ENCODE measurements around the gene ABCA13. TPM values are rescaled to one million over a fixed set of nuclear protein-coding genes. Genes with fewer than 3 reads are reported as not detected.

ABCA13 gene
- polyA plus RNA-seq, 4 donors = 0.16 to 0.39 (median 0.22) TPM; not detected in 1

- no peaks in the 10 kb centered on the region for H3K9me3 ChIP-seq (ENCODE audit: control insufficient read depth in 2 of 2, insufficient read depth in 1 of 2, low read depth in 1 of 2, low read length in 1 of 2)
- no peak for FAIRE-seq
- H3K27ac ChIP-seq (ENCODE audit: low read depth in 1 of 3, low read length in 2 of 3) = no peak overlapping the region
- DNase-seq = no peak
- H3K36me3 ChIP-seq (ENCODE audit: control insufficient read depth in 3 of 3, insufficient read depth in 2 of 3, low read depth in 1 of 3, low read length in 3 of 3) = no peaks in the 10 kb centered on the region
- WGBS, 3 donors = 44 to 70% (median 58%) methylated on average over 2 of the region's 2 CpGs
- H3K4me1 ChIP-seq (ENCODE audit: control insufficient read depth in 3 of 3, insufficient read depth in 2 of 3, low read depth in 1 of 3, low read length in 2 of 3) = no peaks in the 10 kb centered on the region
- peaks cover 0 to 4% (median 0%) of the 10 kb centered on the region in 3 donors for H3K27me3 ChIP-seq (ENCODE audit: control insufficient read depth in 3 of 3, insufficient read depth in 3 of 3, low read length in 3 of 3)
- H3K4me3 ChIP-seq (ENCODE audit: low read depth in 1 of 3, low read length in 3 of 3) = no peak overlapping the region
Observed at GRCh38 chr7:48280100-48280499, 108.8 kb downstream of the ABCA13 start.

DNA sequence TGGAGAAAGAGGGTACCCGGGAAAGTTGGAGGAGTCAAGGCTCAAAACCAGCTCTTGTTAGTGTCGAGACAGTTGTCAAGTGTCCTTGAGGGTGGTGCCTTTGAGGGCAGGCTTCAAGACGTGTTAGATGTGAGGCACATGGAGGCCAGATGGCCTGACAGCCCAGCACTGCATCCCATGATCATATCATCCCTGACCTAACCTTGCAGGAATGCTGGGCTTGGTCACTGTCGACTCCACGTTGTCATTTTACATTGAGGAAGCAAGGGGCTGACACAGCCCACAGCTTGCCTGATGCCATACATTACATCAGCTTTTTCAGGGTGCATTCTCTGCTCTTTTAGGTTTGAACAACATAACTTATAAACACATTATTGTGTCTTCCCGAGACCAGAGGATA lies 114.1 kb downstream of the ABCA13 start:
- 56 to 63% (median 61%) methylated on average over 6 of the region's 6 CpGs for WGBS, 3 donors
- Histone ChIP-seq H3K4me3 (ENCODE audit: low read depth in 1 of 3, low read length in 3 of 3) (no peak overlapping the region), H3K36me3 (ENCODE audit: control insufficient read depth in 3 of 3, insufficient read depth in 2 of 3, low read depth in 1 of 3, low read length in 3 of 3) (no peaks in the 10 kb centered on the region), H3K27me3 (ENCODE audit: control insufficient read depth in 3 of 3, insufficient read depth in 3 of 3, low read length in 3 of 3) (peaks cover 0 to under 1% (median 0%) of the 10 kb centered on the region in 3 donors), H3K27ac (ENCODE audit: low read depth in 1 of 3, low read length in 2 of 3) (no peak overlapping the region), H3K4me1 (ENCODE audit: control insufficient read depth in 3 of 3, insufficient read depth in 2 of 3, low read depth in 1 of 3, low read length in 2 of 3) (no peaks in the 10 kb centered on the region), H3K9me3 (ENCODE audit: control insufficient read depth in 2 of 2, insufficient read depth in 1 of 2, low read depth in 1 of 2, low read length in 1 of 2) (no peaks in the 10 kb centered on the region)
- no peak for FAIRE-seq
- no peak for DNase-seq

- Histone ChIP-seq H3K36me3 (ENCODE audit: control insufficient read depth in 3 of 3, insufficient read depth in 2 of 3, low read depth in 1 of 3, low read length in 3 of 3) (no peaks in the 10 kb centered on the region), H3K27me3 (ENCODE audit: control insufficient read depth in 3 of 3, insufficient read depth in 3 of 3, low read length in 3 of 3) (no peaks in the 10 kb centered on the region), H3K4me3 (ENCODE audit: low read depth in 1 of 3, low read length in 3 of 3) (no peak overlapping the region), H3K9me3 (ENCODE audit: control insufficient read depth in 2 of 2, insufficient read depth in 1 of 2, low read depth in 1 of 2, low read length in 1 of 2) (no peaks in the 10 kb centered on the region), H3K27ac (ENCODE audit: low read depth in 1 of 3, low read length in 2 of 3) (no peak overlapping the region), H3K4me1 (ENCODE audit: control insufficient read depth in 3 of 3, insufficient read depth in 2 of 3, low read depth in 1 of 3, low read length in 2 of 3) (no peaks in the 10 kb centered on the region)
- 76 to 90% (median 79%) methylated on average over 5 of the region's 5 CpGs for WGBS, 3 donors
- DNase-seq (no peak), FAIRE-seq (no peak)
Observed at GRCh38 chr7:48286836-48287235, 115.6 kb downstream of the ABCA13 start.

- WGBS, 3 donors = 69 to 94% (median 86%) methylated on average over 1 of the region's 1 CpG
- no peaks in the 10 kb centered on the region for H3K4me1 ChIP-seq (ENCODE audit: control insufficient read depth in 3 of 3, insufficient read depth in 2 of 3, low read depth in 1 of 3, low read length in 2 of 3)
- no peak overlapping the region for H3K27ac ChIP-seq (ENCODE audit: low read depth in 1 of 3, low read length in 2 of 3)
- H3K9me3 ChIP-seq (ENCODE audit: control insufficient read depth in 2 of 2, insufficient read depth in 1 of 2, low read depth in 1 of 2, low read length in 1 of 2) = no peaks in the 10 kb centered on the region
- H3K27me3 ChIP-seq (ENCODE audit: control insufficient read depth in 3 of 3, insufficient read depth in 3 of 3, low read length in 3 of 3) = no peaks in the 10 kb centered on the region
- H3K4me3 ChIP-seq (ENCODE audit: low read depth in 1 of 3, low read length in 3 of 3) = no peak overlapping the region
- no peaks in the 10 kb centered on the region for H3K36me3 ChIP-seq (ENCODE audit: control insufficient read depth in 3 of 3, insufficient read depth in 2 of 3, low read depth in 1 of 3, low read length in 3 of 3)
- DNase-seq (no peak), FAIRE-seq (no peak)
Observed at GRCh38 chr7:48289656-48290055, 118.4 kb downstream of the ABCA13 start.

GRCh38 chr7:48292949-48293348 lies 121.7 kb downstream of the ABCA13 start:
- no peaks in the 10 kb centered on the region for H3K36me3 ChIP-seq (ENCODE audit: control insufficient read depth in 3 of 3, insufficient read depth in 2 of 3, low read depth in 1 of 3, low read length in 3 of 3)
- 57 to 65% (median 62%) methylated on average over 4 of the region's 4 CpGs for WGBS, 3 donors
- H3K4me3 ChIP-seq (ENCODE audit: low read depth in 1 of 3, low read length in 3 of 3) = no peak overlapping the region
- no peak for FAIRE-seq
- no peaks in the 10 kb centered on the region for H3K27me3 ChIP-seq (ENCODE audit: control insufficient read depth in 3 of 3, insufficient read depth in 3 of 3, low read length in 3 of 3)
- H3K9me3 ChIP-seq (ENCODE audit: control insufficient read depth in 2 of 2, insufficient read depth in 1 of 2, low read depth in 1 of 2, low read length in 1 of 2) = no peaks in the 10 kb centered on the region
- H3K4me1 ChIP-seq (ENCODE audit: control insufficient read depth in 3 of 3, insufficient read depth in 2 of 3, low read depth in 1 of 3, low read length in 2 of 3) = no peaks in the 10 kb centered on the region
- DNase-seq = no peak
- H3K27ac ChIP-seq (ENCODE audit: low read depth in 1 of 3, low read length in 2 of 3) = no peak overlapping the region

DNA sequence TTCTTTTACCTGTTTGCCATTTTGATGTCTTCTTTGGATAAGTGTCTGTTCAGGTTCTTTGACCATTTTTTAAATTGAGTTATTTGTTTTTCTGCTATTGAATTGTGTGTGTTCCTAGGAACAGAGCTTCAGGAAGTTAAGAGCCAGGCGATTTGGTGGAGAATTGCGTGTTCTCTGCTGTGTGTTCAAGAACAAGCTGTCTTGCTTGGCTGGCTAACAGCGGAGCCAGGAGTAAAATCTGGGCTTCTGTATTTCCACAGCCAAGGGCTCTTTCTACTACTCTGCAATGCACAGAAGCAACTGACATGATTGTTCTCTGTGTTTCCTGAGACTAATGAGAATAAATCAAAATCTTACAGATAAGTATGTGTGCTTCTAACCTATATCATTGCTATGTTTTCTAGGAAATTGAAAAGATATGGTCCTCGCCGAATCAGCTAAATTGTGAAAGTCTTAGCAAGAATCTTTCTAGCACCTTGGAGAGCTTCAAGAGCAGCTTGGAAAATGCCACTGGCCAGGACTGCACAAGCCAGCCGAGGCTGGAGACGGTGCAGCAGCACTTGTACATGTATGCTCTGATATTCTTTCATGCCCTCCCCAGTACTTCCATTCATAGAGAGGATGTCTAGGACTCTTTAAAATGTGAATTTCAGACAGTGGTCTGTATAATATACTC lies 124.2 kb downstream of the ABCA13 start:
- FAIRE-seq = no peak
- no peak for DNase-seq

DNA sequence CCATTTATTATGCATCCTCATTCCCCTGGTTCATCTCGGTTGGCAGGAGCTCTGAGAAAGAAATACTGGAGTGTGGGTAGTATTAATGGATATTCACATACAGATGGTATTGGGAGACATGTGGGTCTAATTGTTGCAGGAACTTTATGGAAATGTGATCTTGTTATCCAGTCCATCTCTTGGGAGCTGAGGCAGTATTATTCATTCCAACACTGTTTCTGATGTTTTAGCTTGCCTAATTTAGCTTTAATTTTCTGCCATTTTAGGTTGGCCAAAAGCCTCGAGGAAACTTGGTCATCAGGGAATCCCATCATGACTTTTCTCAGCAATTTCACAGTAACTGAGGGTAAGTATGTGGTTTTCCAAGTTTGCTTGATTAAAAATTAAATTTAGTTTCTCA lies 125.7 kb downstream of the ABCA13 start:
- FAIRE-seq (no peak), DNase-seq (no peak)
- no peaks in the 10 kb centered on the region for H3K4me1 ChIP-seq (ENCODE audit: control insufficient read depth in 3 of 3, insufficient read depth in 2 of 3, low read depth in 1 of 3, low read length in 2 of 3)
- H3K9me3 ChIP-seq (ENCODE audit: control insufficient read depth in 2 of 2, insufficient read depth in 1 of 2, low read depth in 1 of 2, low read length in 1 of 2) = no peaks in the 10 kb centered on the region
- no peak overlapping the region for H3K27ac ChIP-seq (ENCODE audit: low read depth in 1 of 3, low read length in 2 of 3)
- no peak overlapping the region for H3K4me3 ChIP-seq (ENCODE audit: low read depth in 1 of 3, low read length in 3 of 3)
- no peaks in the 10 kb centered on the region for H3K27me3 ChIP-seq (ENCODE audit: control insufficient read depth in 3 of 3, insufficient read depth in 3 of 3, low read length in 3 of 3)
- whole genome bisulfite sequencing, 3 donors = 43 to 47% (median 46%) methylated on average over 2 of the region's 2 CpGs
- no peaks in the 10 kb centered on the region for H3K36me3 ChIP-seq (ENCODE audit: control insufficient read depth in 3 of 3, insufficient read depth in 2 of 3, low read depth in 1 of 3, low read length in 3 of 3)

More for the DNA sequence above, 124.2 kb downstream of the ABCA13 start:
- Histone ChIP-seq H3K9me3 (ENCODE audit: control insufficient read depth in 2 of 2, insufficient read depth in 1 of 2, low read depth in 1 of 2, low read length in 1 of 2) (no peaks in the 10 kb centered on the region), H3K27me3 (ENCODE audit: control insufficient read depth in 3 of 3, insufficient read depth in 3 of 3, low read length in 3 of 3) (no peaks in the 10 kb centered on the region), H3K4me3 (ENCODE audit: low read depth in 1 of 3, low read length in 3 of 3) (no peak overlapping the region), H3K4me1 (ENCODE audit: control insufficient read depth in 3 of 3, insufficient read depth in 2 of 3, low read depth in 1 of 3, low read length in 2 of 3) (no peaks in the 10 kb centered on the region), H3K36me3 (ENCODE audit: control insufficient read depth in 3 of 3, insufficient read depth in 2 of 3, low read depth in 1 of 3, low read length in 3 of 3) (no peaks in the 10 kb centered on the region), H3K27ac (ENCODE audit: low read depth in 1 of 3, low read length in 2 of 3) (no peak overlapping the region)
- 85 to 89% (median 88%) methylated on average over 7 of the region's 7 CpGs for WGBS, 3 donors

DNA sequence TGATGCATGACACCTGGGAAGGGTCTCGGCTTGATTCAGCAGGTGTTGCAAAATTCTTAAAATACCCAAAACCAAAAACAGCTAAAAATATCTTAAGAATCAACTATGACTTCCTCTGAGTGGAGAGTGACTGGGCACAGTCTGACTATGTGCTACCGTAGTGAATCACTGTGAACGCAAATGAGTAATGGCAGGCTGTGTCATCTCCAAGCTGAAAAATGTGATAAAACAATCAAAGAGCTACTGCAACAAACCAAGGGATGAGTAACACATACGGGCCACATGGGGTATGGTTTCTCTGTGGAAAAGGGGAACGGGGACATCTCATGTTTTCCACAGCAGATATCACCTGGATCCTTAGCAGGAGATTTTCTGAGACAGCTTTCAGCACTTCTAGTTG lies 127.5 kb downstream of the ABCA13 start:
- Histone ChIP-seq H3K4me3 (ENCODE audit: low read depth in 1 of 3, low read length in 3 of 3) (no peak overlapping the region), H3K27ac (ENCODE audit: low read depth in 1 of 3, low read length in 2 of 3) (no peak overlapping the region), H3K36me3 (ENCODE audit: control insufficient read depth in 3 of 3, insufficient read depth in 2 of 3, low read depth in 1 of 3, low read length in 3 of 3) (no peaks in the 10 kb centered on the region), H3K4me1 (ENCODE audit: control insufficient read depth in 3 of 3, insufficient read depth in 2 of 3, low read depth in 1 of 3, low read length in 2 of 3) (no peaks in the 10 kb centered on the region), H3K27me3 (ENCODE audit: control insufficient read depth in 3 of 3, insufficient read depth in 3 of 3, low read length in 3 of 3) (no peaks in the 10 kb centered on the region), H3K9me3 (ENCODE audit: control insufficient read depth in 2 of 2, insufficient read depth in 1 of 2, low read depth in 1 of 2, low read length in 1 of 2) (no peaks in the 10 kb centered on the region)
- no peak for FAIRE-seq
- 58 to 75% (median 59%) methylated on average over 5 of the region's 5 CpGs for WGBS, 3 donors
- DNase-seq = no peak

DNA sequence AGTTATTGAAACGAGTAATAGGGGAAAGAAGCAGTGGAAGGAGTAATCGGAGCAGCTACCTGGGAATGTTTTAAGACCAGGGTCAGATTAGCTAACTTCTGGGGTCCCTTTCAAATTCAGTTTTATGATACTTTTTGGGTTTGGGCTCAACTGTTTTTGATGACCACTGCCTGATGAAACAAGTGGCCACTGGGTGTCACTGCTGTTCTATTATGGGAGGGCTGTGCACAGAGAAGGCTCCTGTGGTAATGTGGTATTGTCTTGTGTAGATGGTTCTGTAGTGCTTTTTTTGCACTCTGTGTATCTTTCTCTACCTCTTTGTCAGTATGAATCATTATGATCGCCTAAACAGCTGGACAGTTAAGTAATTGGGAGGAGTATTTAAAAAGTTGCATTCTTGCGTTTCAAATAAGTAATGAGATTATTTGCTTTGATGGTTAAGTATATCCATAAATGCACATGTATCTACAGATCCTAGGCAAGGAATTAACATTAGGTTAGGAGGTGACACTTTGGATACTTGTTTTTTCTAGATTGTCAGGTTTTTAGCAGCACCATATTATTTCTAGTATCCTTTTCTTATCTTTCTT lies 128.4 kb downstream of the ABCA13 start:
- Histone ChIP-seq H3K27ac (ENCODE audit: low read depth in 1 of 3, low read length in 2 of 3) (no peak overlapping the region), H3K4me3 (ENCODE audit: low read depth in 1 of 3, low read length in 3 of 3) (no peak overlapping the region), H3K9me3 (ENCODE audit: control insufficient read depth in 2 of 2, insufficient read depth in 1 of 2, low read depth in 1 of 2, low read length in 1 of 2) (no peaks in the 10 kb centered on the region), H3K36me3 (ENCODE audit: control insufficient read depth in 3 of 3, insufficient read depth in 2 of 3, low read depth in 1 of 3, low read length in 3 of 3) (no peaks in the 10 kb centered on the region), H3K4me1 (ENCODE audit: control insufficient read depth in 3 of 3, insufficient read depth in 2 of 3, low read depth in 1 of 3, low read length in 2 of 3) (no peaks in the 10 kb centered on the region), H3K27me3 (ENCODE audit: control insufficient read depth in 3 of 3, insufficient read depth in 3 of 3, low read length in 3 of 3) (no peaks in the 10 kb centered on the region)
- DNase-seq = peak; percentile 42 to 54
- no peak for FAIRE-seq
- WGBS, 3 donors = 40 to 65% (median 53%) methylated on average over 4 of the region's 4 CpGs

Measured in small intestine (tissue), 7 donors.